Measurements from ENCODE around the gene ARL16.

ARL16 gene

GRCh38 chr17:81666092-81666341 is 17.6 kb downstream of the ARL16 start:
- DNase-seq = no peak

GRCh38 chr17:81665205-81666091 is 18.1 kb downstream of the ARL16 start:
- peak; percentile 24 for DNase-seq

- no peak for DNase-seq
These were observed 19.5 kb downstream of the ARL16 start for GRCh38 chr17:81664051-81664470.

GRCh38 chr17:81662002-81662401 is 21.6 kb downstream of the ARL16 start:
- DNase-seq = no peak

GRCh38 chr17:81660441-81660840 is 23.2 kb downstream of the ARL16 start:
- DNase-seq = no peak

- DNase-seq = no peak
These were observed 24.6 kb downstream of the ARL16 start for GRCh38 chr17:81659038-81659437.

GRCh38 chr17:81656835-81657234 is 26.8 kb downstream of the ARL16 start:
- no peak for DNase-seq

- DNase-seq = no peak
These were observed 27.4 kb downstream of the ARL16 start, which contains the start of gene PDE6G for GRCh38 chr17:81656118-81656743. Gene PDE6G, minus strand, starts transcription at chr17:81656542. Its CDS starts 3,237 bp downstream, at chr17:81653305.

- DNase-seq = no peak
These were observed 28.0 kb downstream of the ARL16 start for GRCh38 chr17:81655378-81656117.

- DNase-seq = no peak
These were observed 30.5 kb downstream of the ARL16 start for GRCh38 chr17:81652906-81653771.

- no peak for DNase-seq
These were observed 31.9 kb downstream of the ARL16 start for GRCh38 chr17:81651692-81652091.

- DNase-seq = no peak
These were observed 32.6 kb downstream of the ARL16 start for GRCh38 chr17:81650951-81651350.

GRCh38 chr17:81648707-81649085 is 34.9 kb downstream of the ARL16 start:
- no peak for DNase-seq

GRCh38 chr17:81648013-81648706 is 35.4 kb downstream of the ARL16 start:
- peak; percentile 8 for DNase-seq

- no peak for DNase-seq
These were observed 36.0 kb downstream of the ARL16 start for GRCh38 chr17:81647640-81648012.

- no peak for DNase-seq
These were observed 36.6 kb downstream of the ARL16 start for GRCh38 chr17:81646869-81647600.

- no peak for DNase-seq
These were observed 38.3 kb downstream of the ARL16 start for GRCh38 chr17:81644976-81645952.

GRCh38 chr17:81644496-81644895 is 39.1 kb downstream of the ARL16 start:
- DNase-seq = no peak

GRCh38 chr17:81641825-81642489 is 41.6 kb downstream of the ARL16 start:
- DNase-seq = no peak

GRCh38 chr17:81640011-81640410 is 43.6 kb downstream of the ARL16 start:
- DNase-seq = no peak
